Spleen (tissue), 7 donors: ENCODE results near the gene KCNT1.

Experiments
- POLR2A ChIP-seq, 3 donors: fragments of 450-650 bp; IDR thresholded peaks; one replicate each; pipeline ENCODE4 v1.5.1; 2017; ENCODE audit warnings: antibody characterized with exemption in 3 of 3, mild to moderate bottlenecking in 1 of 3
- POLR2AphosphoS5 ChIP-seq, 3 donors: sonication (generic); formaldehyde crosslinking; IDR thresholded peaks; one replicate each; pipeline ENCODE4 v1.5.1; 2017; ENCODE audit warnings: antibody characterized with exemption in 3 of 3
- TF ChIP-seq, protein P1 (sequence below), 11 experiments: fragments of 200-600 bp in 7 of 11; fragments of 450-650 bp in 4 of 11; sonication (generic) in 4 of 11; IDR thresholded peaks in 8 of 11; conservative IDR thresholded peaks in 3 of 11; 1 replicate in 7 of 11; 2 replicates in 4 of 11; pipeline versions ENCODE4 v1.4.0 to v1.8.0; 2016 to 2021; ENCODE audit warnings: antibody characterized with exemption in 11 of 11, inconsistent platforms in 4 of 11, mild to moderate bottlenecking in 1 of 11
- donor health status: DM: no; HTN: no; CAD: no; lungs with moderate emphysema.
- donor health status: DM: no; HTN: no; CAD: no.
- donor health status: DM: no; HTN: no; CAD: no.

GRCh38 chr9:135809166-135809565, 107.2 kb downstream of the KCNT1 start:
- no peak for TF ChIP-seq POLR2AphosphoS5 (IDR thresholded peaks at IDR 0.05)
- no peak for TF ChIP-seq POLR2A (IDR thresholded peaks at IDR 0.05)
- TF ChIP-seq, protein P1, sequence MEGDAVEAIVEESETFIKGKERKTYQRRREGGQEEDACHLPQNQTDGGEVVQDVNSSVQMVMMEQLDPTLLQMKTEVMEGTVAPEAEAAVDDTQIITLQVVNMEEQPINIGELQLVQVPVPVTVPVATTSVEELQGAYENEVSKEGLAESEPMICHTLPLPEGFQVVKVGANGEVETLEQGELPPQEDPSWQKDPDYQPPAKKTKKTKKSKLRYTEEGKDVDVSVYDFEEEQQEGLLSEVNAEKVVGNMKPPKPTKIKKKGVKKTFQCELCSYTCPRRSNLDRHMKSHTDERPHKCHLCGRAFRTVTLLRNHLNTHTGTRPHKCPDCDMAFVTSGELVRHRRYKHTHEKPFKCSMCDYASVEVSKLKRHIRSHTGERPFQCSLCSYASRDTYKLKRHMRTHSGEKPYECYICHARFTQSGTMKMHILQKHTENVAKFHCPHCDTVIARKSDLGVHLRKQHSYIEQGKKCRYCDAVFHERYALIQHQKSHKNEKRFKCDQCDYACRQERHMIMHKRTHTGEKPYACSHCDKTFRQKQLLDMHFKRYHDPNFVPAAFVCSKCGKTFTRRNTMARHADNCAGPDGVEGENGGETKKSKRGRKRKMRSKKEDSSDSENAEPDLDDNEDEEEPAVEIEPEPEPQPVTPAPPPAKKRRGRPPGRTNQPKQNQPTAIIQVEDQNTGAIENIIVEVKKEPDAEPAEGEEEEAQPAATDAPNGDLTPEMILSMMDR (IDR thresholded peaks at IDR 0.05 in 8 of 11, conservative IDR thresholded peaks at IDR 0.05 in 3 of 11) = no peak
